Fibroblast of villous mesenchyme (primary cell): ENCODE results near the gene ZNF341. TPM values are rescaled to one million over a fixed set of nuclear protein-coding genes. Genes with fewer than 3 reads are reported as not detected.

ENCODE experiments used
- DNase-seq: peaks from one replicate; pipeline ENCODE4 v3.0.0-alpha.2; 2010; ENCODE audit warnings: low read depth
- H3K4me3 ChIP-seq: 2 replicates; pipeline ENCODE4 v1.5.1; 2011; ENCODE audit warnings: low read depth, mild to moderate bottlenecking, low read length
- total RNA-seq: library from RNA; depleted of rRNA; stranded (reverse); fragments of >200 nt; gene quantifications from 2 replicates; pipeline ENCODE4 v1.2.3, GENCODE V29; 2012
- TF ChIP-seq, protein P1 (sequence below): IDR thresholded peaks from 2 replicates; pipeline ENCODE4 v1.5.1; 2012; ENCODE audit warnings: low read depth, mild to moderate bottlenecking, low read length; ENCODE audit not compliant: insufficient read depth

ZNF341 gene
- total RNA-seq, 1 donor = 1.3 TPM

GRCh38 chr20:33711446-33711738 lies 20.4 kb upstream of the ZNF341 start:
- no peak overlapping the region for H3K4me3 ChIP-seq
- TF ChIP-seq, protein P1, sequence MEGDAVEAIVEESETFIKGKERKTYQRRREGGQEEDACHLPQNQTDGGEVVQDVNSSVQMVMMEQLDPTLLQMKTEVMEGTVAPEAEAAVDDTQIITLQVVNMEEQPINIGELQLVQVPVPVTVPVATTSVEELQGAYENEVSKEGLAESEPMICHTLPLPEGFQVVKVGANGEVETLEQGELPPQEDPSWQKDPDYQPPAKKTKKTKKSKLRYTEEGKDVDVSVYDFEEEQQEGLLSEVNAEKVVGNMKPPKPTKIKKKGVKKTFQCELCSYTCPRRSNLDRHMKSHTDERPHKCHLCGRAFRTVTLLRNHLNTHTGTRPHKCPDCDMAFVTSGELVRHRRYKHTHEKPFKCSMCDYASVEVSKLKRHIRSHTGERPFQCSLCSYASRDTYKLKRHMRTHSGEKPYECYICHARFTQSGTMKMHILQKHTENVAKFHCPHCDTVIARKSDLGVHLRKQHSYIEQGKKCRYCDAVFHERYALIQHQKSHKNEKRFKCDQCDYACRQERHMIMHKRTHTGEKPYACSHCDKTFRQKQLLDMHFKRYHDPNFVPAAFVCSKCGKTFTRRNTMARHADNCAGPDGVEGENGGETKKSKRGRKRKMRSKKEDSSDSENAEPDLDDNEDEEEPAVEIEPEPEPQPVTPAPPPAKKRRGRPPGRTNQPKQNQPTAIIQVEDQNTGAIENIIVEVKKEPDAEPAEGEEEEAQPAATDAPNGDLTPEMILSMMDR = no peak
- no peak for DNase-seq

DNA sequence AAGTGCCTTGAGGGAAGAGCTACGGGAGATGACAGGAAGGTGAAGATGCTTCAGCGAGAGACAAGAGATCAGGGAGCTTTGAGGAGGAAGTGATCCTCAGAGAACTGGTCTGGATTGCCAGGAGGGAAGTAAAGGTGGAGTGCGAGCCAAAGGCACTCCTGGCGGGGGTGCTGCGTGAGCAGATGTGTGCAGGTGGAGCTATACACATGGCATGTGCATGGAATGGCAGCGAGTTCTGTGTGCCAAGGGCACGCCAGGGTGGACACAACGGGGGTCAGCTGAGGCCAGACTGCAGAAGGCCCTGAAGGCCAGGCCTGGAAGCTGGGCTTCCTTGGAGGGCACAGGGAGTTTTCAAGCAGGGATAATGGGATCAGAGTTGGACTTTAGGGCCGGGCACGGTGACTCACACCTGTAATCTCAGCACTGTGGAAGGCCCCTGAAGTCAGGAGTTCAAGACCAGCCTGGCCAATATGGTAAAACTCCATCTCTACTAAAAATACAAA lies 17.9 kb upstream of the ZNF341 start:
- DNase-seq = no peak
- H3K4me3 ChIP-seq = no peak overlapping the region
- TF ChIP-seq, protein P1 = no peak

- H3K4me3 ChIP-seq = no peak overlapping the region
- TF ChIP-seq, protein P1 = no peak
- no peak for DNase-seq
Measured at GRCh38 chr20:33716498-33716897, 15.3 kb upstream of the ZNF341 start.

- DNase-seq = no peak
- peak overlapping the region; percentile 80 for H3K4me3 ChIP-seq
- TF ChIP-seq, protein P1 = no peak
Measured at GRCh38 chr20:33719277-33719988, 12.4 kb upstream of the ZNF341 start.

DNA sequence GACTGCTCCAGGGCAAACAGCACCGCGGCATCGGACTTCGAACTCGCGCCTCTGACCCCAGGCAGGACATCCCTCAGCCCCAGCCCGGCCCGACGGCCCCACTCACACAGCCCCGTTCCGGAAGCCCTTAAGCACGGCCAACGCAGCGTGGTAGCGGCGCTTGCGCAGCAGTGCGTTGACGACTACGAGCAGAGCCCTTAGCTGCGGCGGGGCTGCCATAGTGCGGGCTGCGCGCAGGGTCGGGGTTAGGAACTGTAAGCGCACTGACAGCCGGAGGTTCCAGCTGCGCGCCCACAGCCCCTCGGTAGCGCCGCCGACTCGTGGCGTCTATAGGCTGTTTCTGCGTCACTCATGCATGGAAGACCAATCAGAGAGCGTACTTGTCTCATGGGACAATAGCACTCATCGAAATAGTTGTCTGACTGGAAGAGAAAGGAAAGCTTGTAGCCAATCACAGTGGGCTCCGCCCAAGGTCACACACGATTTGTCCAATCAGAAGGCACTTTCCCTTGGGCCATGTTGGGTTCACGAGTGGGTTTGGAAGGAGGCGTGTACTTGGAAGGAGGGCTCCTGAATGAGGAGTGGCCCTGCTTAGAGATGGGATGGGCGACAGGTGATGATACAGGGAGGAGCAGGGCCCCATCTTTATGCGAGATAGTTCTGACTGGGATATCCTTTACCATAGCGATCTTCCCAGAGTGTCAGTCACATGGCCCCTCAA lies 11.6 kb upstream of the ZNF341 start, which contains the start of gene PXMP4:
Gene PXMP4 (minus strand): TSS at position 322 of the 721 bp plus-strand sequence. CDS start 103 bp downstream, at position 219.
- peak within 1 kb of the TSS; percentile 80 for H3K4me3 ChIP-seq
- peak; percentile 98 for DNase-seq
- TF ChIP-seq, protein P1 = no peak

DNA sequence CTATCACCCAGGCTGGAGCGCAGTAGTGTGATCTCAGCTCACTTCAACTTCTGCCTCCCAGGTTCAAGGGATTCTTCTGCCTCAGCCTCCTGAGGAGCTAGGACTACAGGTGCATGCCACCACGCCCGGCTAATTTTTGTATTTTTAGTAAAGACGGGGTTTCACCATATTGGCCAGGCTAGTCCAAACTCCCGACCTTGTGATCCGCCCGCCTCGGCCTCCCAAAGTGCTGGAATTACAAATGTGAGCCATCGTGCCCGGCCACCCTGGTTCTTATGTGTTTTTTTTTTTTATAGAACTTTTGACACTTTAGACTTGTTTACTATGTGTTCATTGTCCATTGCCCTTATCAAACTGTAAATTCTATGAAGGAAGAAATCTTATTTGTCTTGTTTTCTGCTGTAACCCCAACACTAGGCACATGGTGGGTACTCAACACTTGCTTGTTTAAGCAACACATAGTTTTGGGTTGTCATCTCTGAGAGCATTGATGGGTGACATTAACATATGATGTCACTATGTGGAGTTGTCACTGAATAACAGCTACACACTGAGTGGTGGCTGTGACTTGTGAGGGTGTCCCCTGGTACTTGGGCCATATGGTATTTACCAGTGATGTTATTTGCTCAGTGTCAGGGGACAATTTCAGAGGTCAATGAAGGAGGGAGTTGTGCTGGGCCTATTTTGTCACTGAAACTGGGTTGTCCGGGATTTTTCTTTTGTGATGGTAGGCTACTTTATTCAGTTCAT lies 10.2 kb upstream of the ZNF341 start:
- DNase-seq = no peak
- no peak overlapping the region for H3K4me3 ChIP-seq
- TF ChIP-seq, protein P1 = no peak
